H9 (cell line): ENCODE results near the gene CEMIP2. TPM values are rescaled to one million over a fixed set of nuclear protein-coding genes. Genes with fewer than 3 reads are reported as not detected.

Experiments
- DNase-seq: peaks from one replicate; pipeline ENCODE4 v3.0.0-alpha.2; 2017
- H2AFZ ChIP-seq: one replicate; pipeline ENCODE4 v1.6.1; 2013; ENCODE audit warnings: mild to moderate bottlenecking, low read length, control low read depth, moderate library complexity
- H2AK5ac ChIP-seq: 2 replicates; pipeline ENCODE4 v1.6.1; 2013; ENCODE audit warnings: low read length, control low read depth, mixed read lengths; ENCODE audit not compliant: insufficient read length
- H2BK120ac ChIP-seq: one replicate; pipeline ENCODE4 v1.6.1; 2013; ENCODE audit warnings: low read depth, mild to moderate bottlenecking, low read length, control low read depth, inconsistent platforms; ENCODE audit not compliant: poor library complexity, severe bottlenecking
- H2BK12ac ChIP-seq: 2 replicates; pipeline ENCODE4 v1.6.1; 2013; ENCODE audit warnings: low read length, control low read depth, mixed read lengths, low read depth; ENCODE audit not compliant: insufficient read length
- H2BK15ac ChIP-seq: 2 replicates; pipeline ENCODE4 v1.6.1; 2013; ENCODE audit warnings: low read depth, low read length, control low read depth
- H2BK20ac ChIP-seq: one replicate; pipeline ENCODE4 v1.6.1; 2013; ENCODE audit warnings: low read depth, mild to moderate bottlenecking, low read length, control low read depth, inconsistent platforms; ENCODE audit not compliant: poor library complexity, severe bottlenecking
- H2BK5ac ChIP-seq: 2 replicates; pipeline ENCODE4 v1.6.1; 2013; ENCODE audit warnings: low read length, control low read depth, mixed read lengths; ENCODE audit not compliant: insufficient read length
- H3K14ac ChIP-seq: 2 replicates; pipeline ENCODE4 v1.6.1; 2013; ENCODE audit warnings: low read length, control low read depth; ENCODE audit not compliant: insufficient read depth
- H3K18ac ChIP-seq: 2 replicates; pipeline ENCODE4 v1.6.1; 2013; ENCODE audit warnings: low read depth, mild to moderate bottlenecking, mixed read lengths, low read length, control low read depth; ENCODE audit not compliant: insufficient read length
- H3K23ac ChIP-seq: 2 replicates; pipeline ENCODE4 v1.6.1; 2013; ENCODE audit warnings: low read length, control low read depth, mixed read lengths, low read depth; ENCODE audit not compliant: insufficient read length
- H3K23me2 ChIP-seq: 2 replicates; pipeline ENCODE4 v1.6.1; 2013; ENCODE audit warnings: low read depth, mild to moderate bottlenecking, mixed read lengths, low read length, control low read depth; ENCODE audit not compliant: insufficient read length, poor library complexity, severe bottlenecking
- H3K27ac ChIP-seq: 2 replicates; pipeline ENCODE4 v1.5.1; 2013; ENCODE audit warnings: low read length, control low read depth, mixed read lengths, low read depth; ENCODE audit not compliant: insufficient read length
- H3K27me3 ChIP-seq: 2 replicates; pipeline ENCODE4 v1.6.1; 2013; ENCODE audit warnings: low read length, control low read depth, inconsistent platforms; ENCODE audit not compliant: insufficient read depth
- H3K4ac ChIP-seq: 2 replicates; pipeline ENCODE4 v1.6.1; 2013; ENCODE audit warnings: low read depth, mild to moderate bottlenecking, control low read depth, inconsistent platforms, low read length, moderate library complexity
- H3K4me1 ChIP-seq: 2 replicates; pipeline ENCODE4 v1.6.1; 2013; ENCODE audit warnings: low read length, control low read depth, inconsistent platforms; ENCODE audit not compliant: insufficient read depth
- H3K4me2 ChIP-seq: 2 replicates; pipeline ENCODE4 v1.6.1; 2013; ENCODE audit warnings: low read length, control low read depth, mixed read lengths; ENCODE audit not compliant: insufficient read length, insufficient read depth
- H3K56ac ChIP-seq: 2 replicates; pipeline ENCODE4 v1.6.1; 2013; ENCODE audit warnings: low read depth, mild to moderate bottlenecking, mixed read lengths, low read length, control low read depth; ENCODE audit not compliant: insufficient read length
- H3K79me1 ChIP-seq: 2 replicates; pipeline ENCODE4 v1.6.1; 2013; ENCODE audit warnings: low read depth, mild to moderate bottlenecking, moderate library complexity, low read length, control low read depth, inconsistent platforms; ENCODE audit not compliant: insufficient read depth, poor library complexity, severe bottlenecking
- H3K79me2 ChIP-seq: 2 replicates; pipeline ENCODE4 v1.6.1; 2013; ENCODE audit warnings: low read length, control low read depth, inconsistent platforms; ENCODE audit not compliant: insufficient read depth
- H3K9ac ChIP-seq: 2 replicates; pipeline ENCODE4 v1.6.1; 2013; ENCODE audit warnings: low read length, control low read depth, mixed read lengths; ENCODE audit not compliant: insufficient read length; ENCODE audit errors: extremely low read depth
- H3K9me3 ChIP-seq: one replicate; pipeline ENCODE4 v1.6.1; 2013; ENCODE audit warnings: low read depth, low read length, inconsistent platforms; ENCODE audit not compliant: control insufficient read depth
- H3T11ph ChIP-seq: one replicate; pipeline ENCODE4 v1.6.1; 2013; ENCODE audit warnings: mild to moderate bottlenecking, low read length, control low read depth, inconsistent platforms
- H4K20me1 ChIP-seq: one replicate; pipeline ENCODE4 v1.6.1; 2013; ENCODE audit not compliant: control insufficient read depth, insufficient read length, insufficient read depth
- H4K5ac ChIP-seq: 2 replicates; pipeline ENCODE4 v1.6.1; 2013; ENCODE audit warnings: low read depth, mild to moderate bottlenecking, mixed read lengths, low read length, control low read depth; ENCODE audit not compliant: insufficient read length
- H4K8ac ChIP-seq: replicated peaks from 2 replicates; pipeline ENCODE4 v1.6.1; 2013; ENCODE audit warnings: low read length, control low read depth, mixed read lengths, low read depth; ENCODE audit not compliant: insufficient read length
- H4K91ac ChIP-seq: 2 replicates; pipeline ENCODE4 v1.6.1; 2013; ENCODE audit warnings: low read depth, mild to moderate bottlenecking, moderate library complexity, mixed read lengths, low read length, control low read depth; ENCODE audit not compliant: insufficient read length
- H3K27ac Mint-ChIP-seq, 3 experiments: 2 replicates in 2 of 3; 3 replicates in 1 of 3; pipeline ENCODE4 v1.8.0; 2020 to 2021; ENCODE audit warnings: mixed read lengths in 3 of 3, mild to moderate bottlenecking in 1 of 3, moderate library complexity in 1 of 3
- H3K27me3 Mint-ChIP-seq: 2 replicates; pipeline ENCODE4 v1.8.0; 2021; ENCODE audit warnings: low read depth, mild to moderate bottlenecking, moderate library complexity, mixed read lengths
- H3K36me3 Mint-ChIP-seq, 3 experiments: 2 replicates in 2 of 3; 3 replicates in 1 of 3; pipeline ENCODE4 v1.8.0; 2020 to 2021; ENCODE audit warnings: low read depth in 3 of 3, mixed read lengths in 3 of 3; ENCODE audit not compliant: insufficient read depth in 1 of 3
- H3K4me1 Mint-ChIP-seq, 2 experiments: 2 replicates each; pipeline ENCODE4 v1.8.0; 2020; ENCODE audit warnings: mixed read lengths in 2 of 2
- H3K4me3 Mint-ChIP-seq, 2 experiments: 2 replicates in 1 of 2; 3 replicates in 1 of 2; pipeline ENCODE4 v1.8.0; 2020 to 2021; ENCODE audit warnings: mild to moderate bottlenecking in 2 of 2, mixed read lengths in 2 of 2, moderate library complexity in 1 of 2
- H3K9me3 Mint-ChIP-seq, 2 experiments: 2 replicates in 1 of 2; 3 replicates in 1 of 2; pipeline ENCODE4 v1.8.0; 2020; ENCODE audit warnings: mild to moderate bottlenecking in 2 of 2, mixed read lengths in 2 of 2, moderate library complexity in 1 of 2
- CTCF ChIP-seq: fragments of 200-600 bp; sonication (generic); conservative IDR thresholded peaks from 3 replicates; pipeline ENCODE4 v1.8.0; 2021; ENCODE audit warnings: antibody characterized with exemption, mild to moderate bottlenecking
- WGBS: extraction: QIAGEN DNeasy Blood & Tissue Kit; methylation state at CpG from one replicate; pipeline ENCODE4 v1.1.7; 2013; ENCODE audit warnings: missing lambda C conversion rate, low lambda C conversion rate, mixed read lengths; ENCODE audit not compliant: insufficient read length; ENCODE audit errors: extremely low coverage; 5-methylcytosine and 5-hydroxymethylcytosine counted together
- total RNA-seq: library from RNA; stranded (reverse); gene quantifications from 2 replicates; pipeline ENCODE4 v1.2.1, GENCODE V29; 2021

The CEMIP2 gene
- total RNA-seq, 1 experiment from 2014 or later, result 77.2 TPM

GRCh38 chr9:71761938-71762353 is 6.4 kb downstream of the CEMIP2 start:
- no peak overlapping the region for H2BK20ac ChIP-seq
- H3K9me3 ChIP-seq, result no peaks in the 10 kb centered on the region
- peaks cover 3% of the 10 kb centered on the region for H3K23me2 ChIP-seq
- no peaks in the 10 kb centered on the region for H4K20me1 ChIP-seq
- no peak overlapping the region for H3K27ac ChIP-seq
- no peak for DNase-seq
- H2BK12ac ChIP-seq, result no peak overlapping the region
- H3K27ac Mint-ChIP-seq, result no peak overlapping the region
- no peak overlapping the region for H3K4ac ChIP-seq
- H3K9ac ChIP-seq, result no peak overlapping the region
- WGBS, result no CpG with 5 or more reads among the region's 5 CpGs
- peaks cover 19% of the 10 kb centered on the region; the same call in 1 of the 2 replicates for H3K4me1 ChIP-seq
- no peaks in the 10 kb centered on the region for H3K27me3 ChIP-seq
- no peak overlapping the region for H2BK15ac ChIP-seq
- no peak overlapping the region for H4K8ac ChIP-seq
- no peak overlapping the region for H4K91ac ChIP-seq
- H3K9me3 Mint-ChIP-seq, result no peaks in the 10 kb centered on the region
- H3K79me2 ChIP-seq, result peaks cover 9% of the 10 kb centered on the region; the same call in 1 of the 2 replicates
- no peak overlapping the region for H2AK5ac ChIP-seq
- H2BK5ac ChIP-seq, result no peak overlapping the region
- H3K4me3 Mint-ChIP-seq, result no peak overlapping the region
- no peak overlapping the region for H4K5ac ChIP-seq
- no peak overlapping the region for H2BK120ac ChIP-seq
- no peak overlapping the region for H2AFZ ChIP-seq
- H3K14ac ChIP-seq, result no peak overlapping the region
- H3K23ac ChIP-seq, result no peak overlapping the region
- TF ChIP-seq CTCF, result no peak
- no peak overlapping the region for H3T11ph ChIP-seq
- H3K4me1 Mint-ChIP-seq, result peaks cover 89 to 92% of the 10 kb centered on the region in 2 experiments
- H3K27me3 Mint-ChIP-seq, result no peaks in the 10 kb centered on the region
- no peak overlapping the region for H3K56ac ChIP-seq
- H3K36me3 Mint-ChIP-seq, result peaks cover 0 to 5% (median 0%) of the 10 kb centered on the region in 3 experiments; a peak in 1 of 7 replicates
- H3K18ac ChIP-seq, result no peak overlapping the region
- H3K79me1 ChIP-seq, result no peaks in the 10 kb centered on the region
- H3K4me2 ChIP-seq, result no peak overlapping the region
